ENCODE results near the gene PDRG1.

Gene PDRG1

GRCh38 chr20:31907046-31907445 is 44.8 kb downstream of the PDRG1 start:
- DNase-seq (ENCODE audit: low read depth): no peak

- DNase-seq (ENCODE audit: low read depth): no peak
These were observed 45.8 kb downstream of the PDRG1 start for GRCh38 chr20:31906001-31906400.

GRCh38 chr20:31903627-31904386 is 48.0 kb downstream of the PDRG1 start:
- no peak for DNase-seq (ENCODE audit: low read depth)

- no peak for DNase-seq (ENCODE audit: low read depth)
These were observed 50.2 kb downstream of the PDRG1 start for GRCh38 chr20:31901615-31902014.

- DNase-seq (ENCODE audit: low read depth): no peak
These were observed 54.3 kb downstream of the PDRG1 start for GRCh38 chr20:31897541-31897940.

- DNase-seq (ENCODE audit: low read depth): no peak
These were observed 55.8 kb downstream of the PDRG1 start for GRCh38 chr20:31896049-31896448.

GRCh38 chr20:31894980-31895675 is 56.7 kb downstream of the PDRG1 start:
- no peak for DNase-seq (ENCODE audit: low read depth)

All from stimulated activated CD8-positive, alpha-beta memory T cell treated with anti-CD3 and anti-CD28 coated beads, Interleukin-12 subunit alpha, Interleukin-12 subunit beta, amount 100 ng/mL, for 4 hours (primary cell).